A673 (cell line): ENCODE results near the gene PAX4. TPM values are rescaled to one million over a fixed set of nuclear protein-coding genes. Genes with fewer than 3 reads are reported as not detected.

Experiments
- BruUV-seq: library from RNA; stranded (reverse); fragments of 400-500 nt; replicated peaks from 2 replicates; lab custom pipeline; 2021; lab: Mats Ljungman, UMichigan
- CTCF ChIA-PET: fragments of 300-600 bp; sonication (Branson Sonifier 250); formaldehyde crosslinking; loops from one replicate; lab custom pipeline; 2022; ENCODE audit warnings: antibody characterized with exemption; lab: Charles Lee
- POLR2A ChIA-PET: fragments of 300-600 bp; sonication (Branson Sonifier 250); formaldehyde crosslinking; loops from one replicate; lab custom pipeline; 2022; ENCODE audit warnings: antibody characterized with exemption; ENCODE audit not compliant: low non-redundant PET; lab: Charles Lee
- DNase-seq: peaks from one replicate; pipeline ENCODE4 v3.0.0-alpha.2; 2015; ENCODE audit warnings: low spot score
- H3K27ac ChIP-seq: fragments of 200-600 bp; sonication (generic); 2 replicates; pipeline ENCODE4 v1.5.1; 2016; ENCODE audit warnings: mixed run types, low read depth, mild to moderate bottlenecking, mixed read lengths, antibody characterized with exemption, low read length; ENCODE audit not compliant: poor library complexity, severe bottlenecking
- H3K27me3 ChIP-seq: fragments of 200-600 bp; sonication (generic); replicated peaks from 2 replicates; pipeline ENCODE4 v1.6.1; 2017; ENCODE audit warnings: mixed run types, low read depth, mild to moderate bottlenecking, mixed read lengths, antibody characterized with exemption, low read length; ENCODE audit not compliant: insufficient read depth, poor library complexity
- H3K36me3 ChIP-seq: fragments of 200-600 bp; sonication (generic); 2 replicates; pipeline ENCODE4 v1.6.1; 2016; ENCODE audit warnings: mixed run types, mild to moderate bottlenecking, mixed read lengths, antibody characterized with exemption, low read length; ENCODE audit not compliant: insufficient read depth, poor library complexity, severe bottlenecking
- H3K4me1 ChIP-seq: fragments of 200-600 bp; sonication (generic); 2 replicates; pipeline ENCODE4 v1.6.1; 2017; ENCODE audit warnings: mixed run types, mild to moderate bottlenecking, mixed read lengths, antibody characterized with exemption, low read length; ENCODE audit not compliant: insufficient read depth, poor library complexity, severe bottlenecking
- H3K4me3 ChIP-seq: fragments of 200-600 bp; sonication (generic); 2 replicates; pipeline ENCODE4 v1.5.1; 2016; ENCODE audit warnings: low read depth, mixed run types, mild to moderate bottlenecking, mixed read lengths, low read length; ENCODE audit not compliant: poor library complexity, severe bottlenecking
- H3K9me3 ChIP-seq: fragments of 200-600 bp; sonication (generic); 2 replicates; pipeline ENCODE4 v1.6.1; 2016; ENCODE audit warnings: mixed run types, low read depth, mild to moderate bottlenecking, mixed read lengths, antibody characterized with exemption, low read length; ENCODE audit not compliant: poor library complexity, severe bottlenecking
- EZH2 ChIP-seq: fragments of 200-600 bp; sonication (generic); IDR thresholded peaks from 2 replicates; pipeline ENCODE4 v1.6.1; 2017; ENCODE audit warnings: borderline replicate concordance, low read depth, mild to moderate bottlenecking, mixed read lengths, antibody characterized with exemption, low read length; ENCODE audit not compliant: poor library complexity, severe bottlenecking
- intact Hi-C: fragments of 100-400 bp; cut with micrococcal nuclease; formaldehyde crosslinking; loops from one replicate; pipeline ENCODE4 v1.10.0; 2022; ENCODE audit not compliant: unreplicated experiment
- total RNA-seq: library from RNA; stranded (reverse); gene quantifications from 2 replicates; pipeline ENCODE4 v1.2.3, GENCODE V29; 2021
- TF ChIP-seq, protein P1 (sequence below): fragments of 300-800, 200-600 bp; sonication (generic); conservative IDR thresholded peaks from 2 replicates; pipeline ENCODE4 v1.5.1; 2017; ENCODE audit warnings: low read depth, mild to moderate bottlenecking, antibody characterized with exemption, low read length, moderate library complexity, mixed read lengths

PAX4 gene
- total RNA-seq, 1 experiment from 2014 or later, result not detected

DNA sequence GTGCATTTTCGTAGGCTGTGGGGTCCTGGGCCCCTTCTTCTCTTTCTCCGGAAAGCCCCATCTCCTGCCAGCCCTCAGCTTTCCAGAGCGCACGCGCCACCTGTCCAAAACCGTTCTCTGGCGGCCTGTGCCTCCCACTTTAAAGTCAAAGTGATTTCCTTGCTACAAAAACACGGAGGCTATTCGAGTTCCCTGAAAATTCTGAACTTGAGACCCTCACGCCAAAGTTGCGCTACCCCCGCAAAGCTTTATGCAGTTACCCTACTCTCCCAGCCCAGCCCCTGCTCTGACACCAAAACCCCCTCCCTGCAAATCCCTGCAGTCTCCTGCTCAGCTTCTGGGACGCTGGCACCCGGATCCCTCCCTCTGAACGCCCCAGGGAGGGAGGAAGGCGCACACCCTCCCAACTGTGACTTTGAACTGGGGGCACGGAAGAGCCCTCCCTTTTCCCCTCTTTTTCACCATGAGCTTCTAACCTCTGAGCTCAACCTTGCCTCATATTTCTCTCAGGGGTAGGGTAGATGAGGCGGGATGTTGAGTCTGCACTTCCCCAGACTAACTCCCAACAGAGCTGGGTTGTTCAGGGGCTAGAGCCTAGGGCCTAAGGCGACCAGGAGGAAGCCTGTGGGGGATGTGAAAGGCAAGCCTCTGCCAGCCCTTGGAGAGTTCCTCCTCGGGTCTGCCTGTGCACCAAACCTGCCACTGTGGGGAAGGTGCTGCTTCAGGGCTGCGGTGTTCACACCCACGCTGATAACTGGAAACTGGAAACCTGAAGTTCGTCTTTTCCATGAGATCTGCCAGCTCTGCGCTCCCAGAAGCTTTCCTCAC lies 2.7 kb upstream of the PAX4 start:
- H3K36me3 ChIP-seq, result no peaks in the 10 kb centered on the region
- BruUV-seq, result no TSS peak
- H3K27me3 ChIP-seq, result peaks cover 94% of the 10 kb centered on the region
- no peaks in the 10 kb centered on the region for H3K9me3 ChIP-seq
- ChIA-PET POLR2A (no interaction called here), CTCF (no interaction called here)
- TF ChIP-seq EZH2, result no peak
- TF ChIP-seq, protein P1, sequence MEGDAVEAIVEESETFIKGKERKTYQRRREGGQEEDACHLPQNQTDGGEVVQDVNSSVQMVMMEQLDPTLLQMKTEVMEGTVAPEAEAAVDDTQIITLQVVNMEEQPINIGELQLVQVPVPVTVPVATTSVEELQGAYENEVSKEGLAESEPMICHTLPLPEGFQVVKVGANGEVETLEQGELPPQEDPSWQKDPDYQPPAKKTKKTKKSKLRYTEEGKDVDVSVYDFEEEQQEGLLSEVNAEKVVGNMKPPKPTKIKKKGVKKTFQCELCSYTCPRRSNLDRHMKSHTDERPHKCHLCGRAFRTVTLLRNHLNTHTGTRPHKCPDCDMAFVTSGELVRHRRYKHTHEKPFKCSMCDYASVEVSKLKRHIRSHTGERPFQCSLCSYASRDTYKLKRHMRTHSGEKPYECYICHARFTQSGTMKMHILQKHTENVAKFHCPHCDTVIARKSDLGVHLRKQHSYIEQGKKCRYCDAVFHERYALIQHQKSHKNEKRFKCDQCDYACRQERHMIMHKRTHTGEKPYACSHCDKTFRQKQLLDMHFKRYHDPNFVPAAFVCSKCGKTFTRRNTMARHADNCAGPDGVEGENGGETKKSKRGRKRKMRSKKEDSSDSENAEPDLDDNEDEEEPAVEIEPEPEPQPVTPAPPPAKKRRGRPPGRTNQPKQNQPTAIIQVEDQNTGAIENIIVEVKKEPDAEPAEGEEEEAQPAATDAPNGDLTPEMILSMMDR, result no peak
- H3K4me3 ChIP-seq, result no peak overlapping the region
- intact Hi-C loops, result no loop called here
- H3K4me1 ChIP-seq, result no peaks in the 10 kb centered on the region
- H3K27ac ChIP-seq, result no peak overlapping the region
- DNase-seq, result no peak

DNA sequence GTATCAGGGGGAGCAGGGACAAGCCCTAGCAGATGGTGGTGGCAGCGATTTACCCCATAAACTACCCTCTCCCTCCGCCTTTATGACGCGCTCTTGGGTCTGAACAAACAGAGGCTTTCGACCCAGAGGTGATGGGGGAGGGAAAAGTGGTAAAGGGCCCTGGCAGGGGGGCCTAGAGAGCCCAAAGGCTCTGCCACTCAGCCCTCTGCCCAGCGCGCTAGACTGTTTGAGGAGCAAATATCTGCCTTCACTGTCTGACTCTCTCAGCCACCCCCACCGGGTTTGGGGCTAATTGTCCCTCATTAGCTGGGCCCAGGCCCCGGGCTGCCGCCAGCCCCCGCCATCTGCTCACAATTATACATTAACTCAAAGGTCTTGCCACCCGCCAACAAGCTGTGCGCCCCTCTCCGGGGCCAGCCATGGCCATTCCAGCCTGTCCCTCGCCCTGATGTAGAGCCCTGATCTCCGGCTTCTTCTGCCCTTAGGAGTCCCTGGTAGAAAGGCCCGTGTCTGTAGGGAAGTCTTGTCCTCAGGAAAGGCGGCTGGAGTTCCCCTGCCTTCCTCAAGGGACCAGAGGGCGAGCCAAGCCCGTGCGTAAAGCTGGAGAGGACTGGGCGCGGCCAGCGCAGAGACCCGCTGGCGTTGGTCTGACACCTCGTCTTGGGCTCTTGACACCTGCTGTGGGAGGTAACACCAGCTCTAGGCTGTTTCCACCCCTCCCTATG lies 1.9 kb upstream of the PAX4 start:
- H3K27me3 ChIP-seq, result peaks cover 96% of the 10 kb centered on the region
- CTCF ChIA-PET, result no interaction called here
- TF ChIP-seq EZH2, result no peak
- TF ChIP-seq, protein P1, result no peak
- no peaks in the 10 kb centered on the region for H3K9me3 ChIP-seq
- no TSS peak for BruUV-seq
- no peaks in the 10 kb centered on the region for H3K36me3 ChIP-seq
- POLR2A ChIA-PET, result no interaction called here
- H3K27ac ChIP-seq, result no peak overlapping the region
- H3K4me1 ChIP-seq, result no peaks in the 10 kb centered on the region
- intact Hi-C loops, result no loop called here
- DNase-seq, result no peak
- H3K4me3 ChIP-seq, result no peak overlapping the region

DNA sequence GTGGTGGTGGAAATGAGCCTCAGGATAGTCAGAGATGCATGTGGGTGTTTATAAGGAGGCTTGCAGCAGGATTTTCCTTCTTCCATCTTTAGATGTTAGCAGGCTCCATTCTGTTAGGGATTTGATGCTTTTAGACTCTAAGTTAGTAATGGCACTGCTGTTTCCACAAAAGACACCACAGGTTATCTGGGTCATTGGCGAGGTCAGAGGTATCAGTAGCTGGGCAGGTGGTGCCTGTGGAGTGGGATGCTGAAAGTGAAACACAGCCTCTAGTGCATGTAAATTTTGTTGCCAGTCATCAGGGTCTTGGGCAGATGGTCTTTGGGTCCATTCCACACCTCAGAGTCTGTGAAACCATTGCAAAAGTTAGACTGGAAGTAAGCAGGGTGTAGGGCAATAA lies 833 bp upstream of the PAX4 start:
- H3K9me3 ChIP-seq, result no peaks in the 10 kb centered on the region
- intact Hi-C loops, result no loop called here
- no peaks in the 10 kb centered on the region for H3K4me1 ChIP-seq
- no peak overlapping the region for H3K27ac ChIP-seq
- DNase-seq, result no peak
- H3K4me3 ChIP-seq, result no peak overlapping the region
- H3K36me3 ChIP-seq, result no peaks in the 10 kb centered on the region
- TF ChIP-seq, protein P1, result no peak
- no peak for TF ChIP-seq EZH2
- peaks cover 93% of the 10 kb centered on the region for H3K27me3 ChIP-seq
- no TSS peak for BruUV-seq
- POLR2A ChIA-PET, result no interaction called here
- CTCF ChIA-PET, result no interaction called here
